Endometrial microvascular endothelial cells (primary cell): ENCODE measurements around the gene LUZP1. TPM values are rescaled to one million over a fixed set of nuclear protein-coding genes. Genes with fewer than 3 reads are reported as not detected.

Experiments
- in situ Hi-C: cut with HindIII; loops from 2 replicates; pipeline ENCODE4 v1.10.0; 2017; ENCODE audit warnings: low sequenced_read_pairs, low pct_unique_long_range_greater_than_20kb; ENCODE audit errors: inconsistent ontology term
- total RNA-seq: library from RNA; depleted of rRNA; stranded (reverse); fragments of >200 nt; gene quantifications from one replicate; pipeline ENCODE4 v1.2.3, GENCODE V29; 2015; ENCODE audit errors: inconsistent ontology term

The LUZP1 gene
- total RNA-seq, 1 donor from 2014 or later, result 44.9 TPM

DNA sequence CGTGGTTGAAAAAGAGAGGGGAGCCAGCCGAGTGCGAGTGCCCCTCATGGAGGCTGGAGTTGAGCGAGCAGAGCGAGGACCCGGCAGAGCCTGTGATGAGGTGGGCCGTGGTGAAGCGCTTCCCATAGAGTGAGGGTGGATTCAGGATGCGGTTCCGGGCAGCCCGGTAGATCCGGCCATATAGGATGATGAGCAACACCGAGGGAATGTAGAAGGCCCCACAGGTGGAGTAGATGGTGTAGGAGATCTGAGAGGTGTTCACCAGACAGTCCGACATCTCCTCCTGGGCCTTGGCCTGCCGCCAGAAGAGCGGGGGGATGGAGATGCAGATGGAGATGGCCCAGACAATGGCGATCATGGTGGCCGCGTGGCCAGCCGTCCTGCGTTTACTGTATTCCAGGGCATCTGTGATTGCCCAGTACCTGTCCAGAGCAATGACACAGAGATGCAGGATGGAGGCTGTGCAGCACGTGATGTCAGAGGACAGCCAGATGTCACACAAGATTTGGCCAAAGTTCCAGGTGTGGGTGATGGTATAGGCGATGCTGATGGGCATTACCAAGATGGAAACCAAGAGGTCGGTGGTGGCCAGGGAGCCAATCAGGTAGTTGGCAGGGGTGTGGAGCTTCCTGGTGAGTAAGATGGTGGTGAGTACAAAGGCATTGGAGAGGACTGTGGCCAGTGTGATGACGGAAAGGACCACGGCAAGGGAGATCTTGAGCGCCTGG lies 24.9 kb upstream of the LUZP1 start:
- in situ Hi-C loops, result loop anchor here (25.0 kb wide), 1 partner anchor 106 kb away; no protein-coding TSS in a partner anchor

- in situ Hi-C loops, result loop anchor here (25.0 kb wide), 1 partner anchor 104 kb away; no protein-coding TSS in a partner anchor
Observed at GRCh38 chr1:23191199-23191598, 22.5 kb upstream of the LUZP1 start.

GRCh38 chr1:23188936-23189452 lies 20.3 kb upstream of the LUZP1 start:
- in situ Hi-C loops, result loop anchor here (25.0 kb wide), 1 partner anchor 102 kb away; no protein-coding TSS in a partner anchor

DNA sequence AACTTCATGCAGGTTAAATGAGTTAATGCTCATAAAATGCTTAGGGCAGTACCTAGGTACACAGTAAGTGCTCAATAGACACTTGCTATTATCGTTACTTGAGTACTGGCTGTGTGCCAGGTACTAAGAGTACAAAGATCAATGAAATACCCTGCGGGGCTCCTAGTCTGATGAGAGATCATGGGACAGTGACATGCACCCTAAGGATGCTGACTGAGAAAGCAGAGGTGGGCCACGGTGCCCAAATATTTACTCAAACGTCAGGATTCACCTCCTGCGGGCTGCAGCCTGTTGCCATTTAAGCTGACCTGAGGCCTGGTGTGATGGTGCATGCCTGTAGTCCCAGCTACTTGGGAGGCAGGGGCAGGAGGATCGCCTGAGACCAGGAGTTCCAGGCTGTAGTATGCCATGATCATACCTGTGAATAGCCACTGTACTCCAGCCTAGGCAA lies 19.8 kb upstream of the LUZP1 start:
- in situ Hi-C loops, result loop anchor here (25.0 kb wide), 1 partner anchor 101 kb away; no protein-coding TSS in a partner anchor

DNA sequence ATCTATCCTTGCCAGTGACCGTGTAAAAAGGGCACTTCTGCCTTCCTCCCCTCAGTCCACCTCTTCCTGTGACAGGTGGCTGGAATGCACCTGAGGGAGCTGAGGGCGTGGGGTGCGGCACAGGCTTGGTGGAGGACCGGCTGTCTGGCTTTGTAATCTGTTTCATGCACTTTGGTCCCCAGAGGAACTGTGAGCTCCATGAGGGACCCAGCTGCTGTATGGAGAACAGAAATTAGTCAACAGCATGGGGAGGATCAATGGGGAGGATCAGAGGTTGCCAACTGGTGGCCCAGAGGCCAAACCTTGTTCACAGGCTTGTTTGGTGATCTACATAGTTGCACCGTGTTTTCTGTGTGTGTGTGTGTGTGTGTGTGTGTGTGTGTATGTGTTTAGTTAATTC lies 19.0 kb upstream of the LUZP1 start:
- in situ Hi-C loops, result loop anchor here (25.0 kb wide), 1 partner anchor 100 kb away; no protein-coding TSS in a partner anchor

- in situ Hi-C loops, result loop anchor here (25.0 kb wide), 1 partner anchor 98 kb away; no protein-coding TSS in a partner anchor
Observed at GRCh38 chr1:23185381-23185780, 16.7 kb upstream of the LUZP1 start.

- in situ Hi-C loops, result loop anchor here (25.0 kb wide), 1 partner anchor 97 kb away; no protein-coding TSS in a partner anchor
Observed at GRCh38 chr1:23184212-23184934, 15.7 kb upstream of the LUZP1 start.

DNA sequence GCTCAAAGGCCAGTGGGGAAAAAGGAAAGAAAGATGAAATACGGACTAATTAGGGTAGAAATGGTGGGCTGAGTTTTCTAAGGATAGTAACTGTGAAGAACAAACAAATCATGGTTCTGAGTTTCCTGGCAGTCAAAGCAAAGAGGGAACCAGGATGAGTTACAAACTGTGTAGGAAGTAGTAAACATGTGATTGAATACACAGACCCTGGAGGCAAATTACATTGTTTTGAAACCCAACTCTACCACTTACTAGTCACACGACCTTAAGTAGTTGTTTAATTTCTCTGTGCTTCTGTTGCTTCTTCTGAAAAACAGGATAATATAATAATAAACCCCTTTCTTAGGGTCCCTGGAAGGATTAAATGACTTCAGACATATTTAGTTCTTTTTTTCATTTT lies 11.2 kb upstream of the LUZP1 start:
- in situ Hi-C loops, result loop anchor here (25.0 kb wide), 1 partner anchor 93 kb away; no protein-coding TSS in a partner anchor

DNA sequence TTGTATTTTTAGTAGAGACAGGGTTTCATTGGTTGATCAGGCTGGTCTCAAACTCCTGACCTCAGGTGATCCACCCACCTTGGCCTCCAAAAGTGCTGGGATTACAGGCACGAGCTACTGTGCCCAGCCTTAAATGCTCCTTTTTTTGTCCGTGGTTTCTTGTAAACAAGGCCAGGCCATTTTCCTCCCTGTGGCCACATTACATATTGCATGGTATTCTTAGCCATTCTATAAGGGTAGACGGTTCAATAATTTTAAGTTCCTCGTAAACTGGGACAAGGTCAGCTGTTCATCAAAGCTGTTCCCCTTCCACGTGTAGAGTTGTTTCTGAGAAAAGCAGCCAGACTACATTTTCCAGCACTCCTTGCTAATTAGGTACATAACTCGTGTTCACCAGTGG lies 10.3 kb upstream of the LUZP1 start:
- in situ Hi-C loops, result loop anchor here (25.0 kb wide), 1 partner anchor 92 kb away; no protein-coding TSS in a partner anchor

GRCh38 chr1:23178414-23178813 lies 9.8 kb upstream of the LUZP1 start:
- in situ Hi-C loops, result loop anchor here (25.0 kb wide), 1 partner anchor 91 kb away; no protein-coding TSS in a partner anchor

DNA sequence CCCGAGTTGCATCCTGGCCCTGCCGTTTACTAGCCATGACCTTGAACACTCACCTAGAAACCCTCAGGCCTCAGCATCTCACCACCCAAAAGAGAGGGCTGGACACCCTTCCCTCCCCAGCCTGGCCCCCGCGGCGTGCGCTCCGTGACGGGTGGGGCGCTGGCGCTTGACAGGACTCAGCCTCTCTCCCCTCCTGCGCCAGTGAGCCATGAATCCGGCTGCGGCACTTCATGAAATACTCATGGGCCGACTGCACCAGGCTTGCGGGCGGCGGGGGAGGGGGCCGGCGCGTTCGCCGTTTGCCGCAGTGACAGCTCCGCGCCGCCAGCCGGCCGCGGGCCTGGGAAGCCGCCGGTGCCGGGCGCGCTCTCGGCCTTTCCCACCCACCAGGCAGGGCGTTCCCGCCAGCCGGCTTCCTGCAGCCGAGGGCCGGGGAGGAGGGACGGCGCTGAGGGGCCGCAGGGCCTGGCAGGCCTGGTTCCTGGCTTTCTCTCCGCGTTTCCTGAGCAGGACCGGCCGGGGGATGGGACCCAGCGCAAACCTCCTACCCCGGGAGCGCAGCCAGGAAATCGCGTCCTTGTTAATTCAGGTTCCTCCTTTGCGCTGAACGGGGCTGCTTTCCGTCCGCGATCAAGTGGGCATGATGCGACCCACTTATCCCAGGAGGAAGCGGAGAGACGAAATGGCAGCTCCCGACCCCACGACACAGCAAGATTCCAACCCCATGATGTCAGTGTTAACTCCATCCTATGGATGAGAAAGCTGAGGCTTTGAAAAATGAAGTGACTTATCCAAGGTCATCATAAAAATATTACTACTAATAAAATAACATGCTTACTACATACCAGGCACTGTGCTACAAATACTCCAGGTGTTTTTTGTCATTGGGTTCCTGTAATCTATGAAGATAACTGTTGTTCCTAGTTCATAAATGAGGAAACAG lies 9.1 kb upstream of the LUZP1 start:
- in situ Hi-C loops, result loop anchor here (25.0 kb wide), 1 partner anchor 90 kb away; no protein-coding TSS in a partner anchor

GRCh38 chr1:23177031-23177430 lies 8.4 kb upstream of the LUZP1 start:
- in situ Hi-C loops, result loop anchor here (25.0 kb wide), 1 partner anchor 90 kb away; no protein-coding TSS in a partner anchor

- in situ Hi-C loops, result loop anchor here (25.0 kb wide), 1 partner anchor 87 kb away; no protein-coding TSS in a partner anchor
Observed at GRCh38 chr1:23174426-23175110, 5.9 kb upstream of the LUZP1 start.

GRCh38 chr1:23171181-23171755 lies 2.6 kb upstream of the LUZP1 start:
- in situ Hi-C loops, result no loop called here

- in situ Hi-C loops, result no loop called here
Observed at GRCh38 chr1:23169727-23170335, 1.2 kb upstream of the LUZP1 start.

DNA sequence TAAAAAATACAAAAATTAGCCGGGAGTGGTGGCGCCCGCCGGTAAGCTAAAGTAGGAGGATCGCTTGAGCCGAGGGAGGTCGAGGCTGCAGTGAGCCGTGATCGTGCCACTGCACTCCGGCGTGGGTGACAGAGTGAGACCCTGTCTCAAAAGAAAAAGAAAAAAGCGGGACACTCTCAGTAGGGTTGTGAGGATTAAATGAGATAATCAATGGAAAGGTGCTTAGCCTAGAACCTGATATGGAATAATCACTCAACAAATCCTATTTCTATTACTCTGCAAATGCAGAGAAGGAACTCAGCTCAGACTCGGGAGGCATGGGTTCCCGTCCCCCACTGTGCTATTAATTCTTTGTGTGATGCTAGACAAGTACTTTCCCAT lies 529 bp upstream of the LUZP1 start:
- in situ Hi-C loops, result no loop called here

DNA sequence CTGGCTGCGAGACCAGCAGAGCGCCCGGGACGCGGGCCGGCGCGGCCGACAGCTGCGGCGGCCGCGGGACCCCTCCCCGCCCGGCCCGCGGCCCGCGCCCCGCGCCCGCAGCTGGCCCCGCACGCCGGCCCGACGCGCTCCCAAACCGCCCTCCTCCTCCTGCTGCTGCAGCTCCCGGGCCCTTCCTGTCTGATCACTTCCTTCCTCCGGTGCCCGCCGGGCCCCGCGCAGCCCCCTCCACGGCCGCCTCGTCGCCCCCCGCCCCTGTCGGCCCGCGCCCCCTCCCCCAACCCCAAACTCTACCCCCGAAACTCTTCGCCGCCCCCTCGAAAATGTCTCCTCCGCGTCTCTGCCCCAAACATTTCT lies 594 bp downstream of the LUZP1 start:
- in situ Hi-C loops, result no loop called here
